H9 (cell line): ENCODE results near the gene CYP2W1. TPM values are rescaled to one million over a fixed set of nuclear protein-coding genes. Genes with fewer than 3 reads are reported as not detected.

Source experiments
- DNase-seq: peaks from one replicate; pipeline ENCODE4 v3.0.0-alpha.2; 2017
- H2AFZ ChIP-seq: one replicate; pipeline ENCODE4 v1.6.1; 2013; ENCODE audit warnings: mild to moderate bottlenecking, low read length, control low read depth, moderate library complexity
- H2AK5ac ChIP-seq: 2 replicates; pipeline ENCODE4 v1.6.1; 2013; ENCODE audit warnings: low read length, control low read depth, mixed read lengths; ENCODE audit not compliant: insufficient read length
- H2BK120ac ChIP-seq: one replicate; pipeline ENCODE4 v1.6.1; 2013; ENCODE audit warnings: low read depth, mild to moderate bottlenecking, low read length, control low read depth, inconsistent platforms; ENCODE audit not compliant: poor library complexity, severe bottlenecking
- H2BK12ac ChIP-seq: 2 replicates; pipeline ENCODE4 v1.6.1; 2013; ENCODE audit warnings: low read length, control low read depth, mixed read lengths, low read depth; ENCODE audit not compliant: insufficient read length
- H2BK15ac ChIP-seq: 2 replicates; pipeline ENCODE4 v1.6.1; 2013; ENCODE audit warnings: low read depth, low read length, control low read depth
- H2BK20ac ChIP-seq: one replicate; pipeline ENCODE4 v1.6.1; 2013; ENCODE audit warnings: low read depth, mild to moderate bottlenecking, low read length, control low read depth, inconsistent platforms; ENCODE audit not compliant: poor library complexity, severe bottlenecking
- H2BK5ac ChIP-seq: 2 replicates; pipeline ENCODE4 v1.6.1; 2013; ENCODE audit warnings: low read length, control low read depth, mixed read lengths; ENCODE audit not compliant: insufficient read length
- H3K14ac ChIP-seq: 2 replicates; pipeline ENCODE4 v1.6.1; 2013; ENCODE audit warnings: low read length, control low read depth; ENCODE audit not compliant: insufficient read depth
- H3K18ac ChIP-seq: 2 replicates; pipeline ENCODE4 v1.6.1; 2013; ENCODE audit warnings: low read depth, mild to moderate bottlenecking, mixed read lengths, low read length, control low read depth; ENCODE audit not compliant: insufficient read length
- H3K23ac ChIP-seq: 2 replicates; pipeline ENCODE4 v1.6.1; 2013; ENCODE audit warnings: low read length, control low read depth, mixed read lengths, low read depth; ENCODE audit not compliant: insufficient read length
- H3K23me2 ChIP-seq: 2 replicates; pipeline ENCODE4 v1.6.1; 2013; ENCODE audit warnings: low read depth, mild to moderate bottlenecking, mixed read lengths, low read length, control low read depth; ENCODE audit not compliant: insufficient read length, poor library complexity, severe bottlenecking
- H3K27ac ChIP-seq: 2 replicates; pipeline ENCODE4 v1.5.1; 2013; ENCODE audit warnings: low read length, control low read depth, mixed read lengths, low read depth; ENCODE audit not compliant: insufficient read length
- H3K27me3 ChIP-seq: 2 replicates; pipeline ENCODE4 v1.6.1; 2013; ENCODE audit warnings: low read length, control low read depth, inconsistent platforms; ENCODE audit not compliant: insufficient read depth
- H3K4ac ChIP-seq: 2 replicates; pipeline ENCODE4 v1.6.1; 2013; ENCODE audit warnings: low read depth, mild to moderate bottlenecking, control low read depth, inconsistent platforms, low read length, moderate library complexity
- H3K4me1 ChIP-seq: 2 replicates; pipeline ENCODE4 v1.6.1; 2013; ENCODE audit warnings: low read length, control low read depth, inconsistent platforms; ENCODE audit not compliant: insufficient read depth
- H3K4me2 ChIP-seq: 2 replicates; pipeline ENCODE4 v1.6.1; 2013; ENCODE audit warnings: low read length, control low read depth, mixed read lengths; ENCODE audit not compliant: insufficient read length, insufficient read depth
- H3K56ac ChIP-seq: 2 replicates; pipeline ENCODE4 v1.6.1; 2013; ENCODE audit warnings: low read depth, mild to moderate bottlenecking, mixed read lengths, low read length, control low read depth; ENCODE audit not compliant: insufficient read length
- H3K79me1 ChIP-seq: 2 replicates; pipeline ENCODE4 v1.6.1; 2013; ENCODE audit warnings: low read depth, mild to moderate bottlenecking, moderate library complexity, low read length, control low read depth, inconsistent platforms; ENCODE audit not compliant: insufficient read depth, poor library complexity, severe bottlenecking
- H3K79me2 ChIP-seq: 2 replicates; pipeline ENCODE4 v1.6.1; 2013; ENCODE audit warnings: low read length, control low read depth, inconsistent platforms; ENCODE audit not compliant: insufficient read depth
- H3K9ac ChIP-seq: 2 replicates; pipeline ENCODE4 v1.6.1; 2013; ENCODE audit warnings: low read length, control low read depth, mixed read lengths; ENCODE audit not compliant: insufficient read length; ENCODE audit errors: extremely low read depth
- H3K9me3 ChIP-seq: one replicate; pipeline ENCODE4 v1.6.1; 2013; ENCODE audit warnings: low read depth, low read length, inconsistent platforms; ENCODE audit not compliant: control insufficient read depth
- H3T11ph ChIP-seq: one replicate; pipeline ENCODE4 v1.6.1; 2013; ENCODE audit warnings: mild to moderate bottlenecking, low read length, control low read depth, inconsistent platforms
- H4K20me1 ChIP-seq: one replicate; pipeline ENCODE4 v1.6.1; 2013; ENCODE audit not compliant: control insufficient read depth, insufficient read length, insufficient read depth
- H4K5ac ChIP-seq: 2 replicates; pipeline ENCODE4 v1.6.1; 2013; ENCODE audit warnings: low read depth, mild to moderate bottlenecking, mixed read lengths, low read length, control low read depth; ENCODE audit not compliant: insufficient read length
- H4K8ac ChIP-seq: replicated peaks from 2 replicates; pipeline ENCODE4 v1.6.1; 2013; ENCODE audit warnings: low read length, control low read depth, mixed read lengths, low read depth; ENCODE audit not compliant: insufficient read length
- H4K91ac ChIP-seq: 2 replicates; pipeline ENCODE4 v1.6.1; 2013; ENCODE audit warnings: low read depth, mild to moderate bottlenecking, moderate library complexity, mixed read lengths, low read length, control low read depth; ENCODE audit not compliant: insufficient read length
- H3K27ac Mint-ChIP-seq, 3 experiments: 2 replicates in 2 of 3; 3 replicates in 1 of 3; pipeline ENCODE4 v1.8.0; 2020 to 2021; ENCODE audit warnings: mixed read lengths in 3 of 3, mild to moderate bottlenecking in 1 of 3, moderate library complexity in 1 of 3
- H3K27me3 Mint-ChIP-seq: 2 replicates; pipeline ENCODE4 v1.8.0; 2021; ENCODE audit warnings: low read depth, mild to moderate bottlenecking, moderate library complexity, mixed read lengths
- H3K36me3 Mint-ChIP-seq, 3 experiments: 2 replicates in 2 of 3; 3 replicates in 1 of 3; pipeline ENCODE4 v1.8.0; 2020 to 2021; ENCODE audit warnings: low read depth in 3 of 3, mixed read lengths in 3 of 3; ENCODE audit not compliant: insufficient read depth in 1 of 3
- H3K4me1 Mint-ChIP-seq, 2 experiments: 2 replicates each; pipeline ENCODE4 v1.8.0; 2020; ENCODE audit warnings: mixed read lengths in 2 of 2
- H3K4me3 Mint-ChIP-seq, 2 experiments: 2 replicates in 1 of 2; 3 replicates in 1 of 2; pipeline ENCODE4 v1.8.0; 2020 to 2021; ENCODE audit warnings: mild to moderate bottlenecking in 2 of 2, mixed read lengths in 2 of 2, moderate library complexity in 1 of 2
- H3K9me3 Mint-ChIP-seq, 2 experiments: 2 replicates in 1 of 2; 3 replicates in 1 of 2; pipeline ENCODE4 v1.8.0; 2020; ENCODE audit warnings: mild to moderate bottlenecking in 2 of 2, mixed read lengths in 2 of 2, moderate library complexity in 1 of 2
- CTCF ChIP-seq: fragments of 200-600 bp; sonication (generic); conservative IDR thresholded peaks from 3 replicates; pipeline ENCODE4 v1.8.0; 2021; ENCODE audit warnings: antibody characterized with exemption, mild to moderate bottlenecking
- WGBS: extraction: QIAGEN DNeasy Blood & Tissue Kit; methylation state at CpG from one replicate; pipeline ENCODE4 v1.1.7; 2013; ENCODE audit warnings: missing lambda C conversion rate, low lambda C conversion rate, mixed read lengths; ENCODE audit not compliant: insufficient read length; ENCODE audit errors: extremely low coverage; 5-methylcytosine and 5-hydroxymethylcytosine counted together
- total RNA-seq: library from RNA; stranded (reverse); gene quantifications from 2 replicates; pipeline ENCODE4 v1.2.1, GENCODE V29; 2021

Gene CYP2W1
- total RNA-seq, 1 experiment from 2014 or later, result not detected

DNA sequence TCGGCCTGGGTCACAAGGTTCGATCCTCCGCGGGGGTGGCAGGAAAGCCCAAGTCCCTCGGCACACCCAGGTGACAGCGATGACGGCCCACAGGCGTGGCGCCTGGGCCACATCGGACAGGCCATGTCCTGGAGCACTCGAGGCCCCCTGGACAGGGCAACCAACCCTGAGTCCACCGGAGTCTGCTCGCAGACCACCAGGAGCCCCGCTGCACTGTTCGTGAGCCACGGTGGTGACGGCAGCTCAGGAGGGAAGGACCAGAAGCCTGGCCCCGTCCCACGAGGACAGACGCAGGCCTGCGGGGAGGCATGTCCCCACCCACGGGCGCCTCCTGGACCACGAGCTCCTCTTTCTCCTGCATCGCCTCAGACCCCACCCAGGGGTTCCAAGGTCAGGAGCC is 39.0 kb downstream of the CYP2W1 start:
- Histone ChIP-seq H2AK5ac (no peak overlapping the region), H4K8ac (no peak overlapping the region), H3K18ac (no peak overlapping the region), H3K79me1 (no peaks in the 10 kb centered on the region), H3K4ac (no peak overlapping the region), H3K27me3 (no peaks in the 10 kb centered on the region), H2BK20ac (no peak overlapping the region), H2BK5ac (no peak overlapping the region), H3K56ac (no peak overlapping the region), H3K14ac (no peak overlapping the region), H3K9ac (no peak overlapping the region), H2BK12ac (no peak overlapping the region), H3K4me1 (no peaks in the 10 kb centered on the region), H2BK120ac (no peak overlapping the region), H3K79me2 (no peaks in the 10 kb centered on the region), H3K23me2 (no peaks in the 10 kb centered on the region), H3T11ph (no peak overlapping the region), H4K91ac (no peak overlapping the region), H2BK15ac (no peak overlapping the region), H4K20me1 (no peaks in the 10 kb centered on the region), H3K23ac (no peak overlapping the region), H3K27ac (no peak overlapping the region), H3K4me2 (no peak overlapping the region), H2AFZ (no peak overlapping the region), H4K5ac (no peak overlapping the region), H3K9me3 (no peaks in the 10 kb centered on the region)
- peaks cover 4 to 37% (median 10%) of the 10 kb centered on the region in 3 experiments for H3K36me3 Mint-ChIP-seq
- peaks cover 2 to 5% of the 10 kb centered on the region in 2 experiments; a peak in 3 of 4 replicates for H3K4me1 Mint-ChIP-seq
- DNase-seq, result no peak
- H3K9me3 Mint-ChIP-seq, result no peaks in the 10 kb centered on the region
- WGBS, result no CpG with 5 or more reads among the region's 25 CpGs
- no peak for TF ChIP-seq CTCF
- no peaks in the 10 kb centered on the region for H3K27me3 Mint-ChIP-seq
- no peak overlapping the region for H3K27ac Mint-ChIP-seq
- H3K4me3 Mint-ChIP-seq, result no peak overlapping the region
